Limb (tissue), 2 donors: ENCODE results near the gene MGAT5.

ENCODE experiments used
- DNase-seq, 2 donors: peaks; one replicate each; pipeline ENCODE4 v3.0.0-alpha.2; 2016; ENCODE audit errors: extremely low spot score in 2 of 2

The MGAT5 gene

DNA sequence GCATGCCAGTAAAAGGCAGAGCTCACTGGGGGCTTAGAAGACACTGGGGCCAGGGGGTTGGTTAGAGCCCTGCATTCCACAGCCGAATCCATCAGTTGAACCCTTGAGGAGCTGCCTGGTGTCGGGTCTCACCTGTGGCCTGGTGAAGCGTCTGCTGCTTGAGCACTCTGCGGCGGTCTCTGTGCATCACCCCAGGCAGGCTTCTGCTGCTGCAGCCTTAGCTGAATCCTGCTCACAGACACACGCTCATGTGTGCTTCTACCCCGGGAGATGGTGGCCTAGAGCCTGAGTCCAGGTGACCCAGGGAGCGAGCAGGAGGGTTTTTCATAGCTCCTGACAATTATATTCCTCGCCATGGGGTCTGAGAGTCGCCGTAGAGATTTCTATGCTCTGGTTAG, 192.1 kb downstream of the MGAT5 start:
- DNase-seq, result no peak

DNA sequence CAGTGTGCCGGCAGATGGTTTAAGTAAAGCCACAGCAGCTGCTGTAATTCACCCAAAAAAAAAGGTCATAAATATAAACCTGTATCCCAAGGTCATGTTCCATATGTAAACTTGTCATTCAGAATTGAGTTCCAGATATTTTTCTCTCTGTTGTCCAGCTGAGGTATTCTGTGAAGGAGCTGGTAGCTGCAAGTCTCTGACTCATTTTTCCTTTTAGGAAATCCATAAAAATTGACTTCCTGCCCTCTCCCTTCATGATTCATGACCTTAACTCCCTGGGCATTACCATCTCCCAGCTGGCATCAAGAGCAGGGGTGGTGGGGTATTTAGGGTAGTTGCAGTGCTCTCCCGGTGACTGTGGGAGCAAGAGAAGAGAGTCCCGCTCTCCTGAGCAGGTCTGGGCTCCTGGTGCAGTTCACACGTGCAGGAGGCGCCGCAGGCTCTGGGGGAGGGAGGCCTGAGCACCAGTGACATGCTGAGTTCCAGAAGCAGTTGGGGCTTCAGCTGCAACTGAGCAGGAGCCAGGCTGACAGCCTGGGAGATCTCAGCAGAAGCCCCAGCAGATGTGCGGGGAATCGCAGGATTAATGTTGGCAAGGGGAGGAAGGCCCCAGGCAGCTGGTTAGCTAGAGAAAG, 192.6 kb downstream of the MGAT5 start:
- DNase-seq, result peak; percentile 63 to 64

DNA sequence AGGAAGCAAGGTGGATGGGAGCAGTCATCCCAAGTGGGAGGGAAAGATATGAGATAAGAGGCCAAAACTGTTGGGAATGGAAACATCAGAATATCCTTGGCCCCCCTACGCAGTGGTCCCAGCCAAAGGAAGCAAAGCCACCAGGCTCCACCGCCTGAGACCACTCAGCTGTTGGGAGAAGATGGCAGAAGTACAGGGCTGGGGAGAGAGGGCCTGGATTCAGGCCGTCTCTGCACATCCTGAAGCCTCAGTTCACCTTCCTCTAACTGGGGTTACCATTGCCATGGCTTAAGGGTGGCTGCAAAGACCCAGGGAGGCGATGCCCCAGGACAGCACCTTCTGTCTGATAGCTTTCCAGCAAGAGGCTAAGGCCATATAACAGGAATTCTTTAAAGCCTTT, 193.8 kb downstream of the MGAT5 start:
- DNase-seq, result no peak

DNA sequence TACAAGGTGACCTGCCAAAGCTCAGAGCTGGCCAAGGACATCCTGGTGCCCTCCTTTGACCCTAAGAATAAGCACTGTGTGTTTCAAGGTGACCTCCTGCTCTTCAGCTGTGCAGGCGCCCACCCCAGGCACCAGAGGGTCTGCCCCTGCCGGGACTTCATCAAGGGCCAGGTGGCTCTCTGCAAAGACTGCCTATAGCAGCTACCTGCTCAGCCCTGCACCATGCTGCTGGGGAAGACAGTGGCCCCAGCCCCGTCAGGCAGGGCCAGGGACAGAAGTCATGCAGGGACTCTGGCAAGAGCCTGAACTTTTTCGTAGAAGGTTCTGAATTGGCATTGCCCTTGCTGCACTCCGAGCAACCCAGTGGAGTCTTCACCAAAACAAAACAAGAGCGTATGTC, 194.8 kb downstream of the MGAT5 start:
- DNase-seq, result no peak

DNA sequence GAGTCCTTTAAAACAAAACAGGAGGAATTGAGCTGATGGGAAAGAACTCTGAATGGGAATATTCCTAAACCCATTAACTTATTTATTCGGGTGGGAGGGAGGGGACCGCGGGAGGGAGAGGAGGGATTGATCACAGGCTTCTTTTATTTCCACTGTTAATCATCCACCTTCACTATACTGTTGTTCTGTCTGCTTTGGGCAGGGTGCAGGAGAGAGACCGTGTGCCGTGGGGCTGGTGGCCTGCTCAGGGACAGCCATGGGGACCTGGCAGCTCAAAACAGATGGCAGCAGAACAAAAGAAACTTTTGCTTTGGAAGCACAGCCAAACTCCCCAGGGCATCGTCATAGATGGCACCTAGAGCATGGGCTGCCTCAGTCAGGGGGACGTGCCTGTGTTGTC, 195.3 kb downstream of the MGAT5 start:
- DNase-seq, result no peak

DNA sequence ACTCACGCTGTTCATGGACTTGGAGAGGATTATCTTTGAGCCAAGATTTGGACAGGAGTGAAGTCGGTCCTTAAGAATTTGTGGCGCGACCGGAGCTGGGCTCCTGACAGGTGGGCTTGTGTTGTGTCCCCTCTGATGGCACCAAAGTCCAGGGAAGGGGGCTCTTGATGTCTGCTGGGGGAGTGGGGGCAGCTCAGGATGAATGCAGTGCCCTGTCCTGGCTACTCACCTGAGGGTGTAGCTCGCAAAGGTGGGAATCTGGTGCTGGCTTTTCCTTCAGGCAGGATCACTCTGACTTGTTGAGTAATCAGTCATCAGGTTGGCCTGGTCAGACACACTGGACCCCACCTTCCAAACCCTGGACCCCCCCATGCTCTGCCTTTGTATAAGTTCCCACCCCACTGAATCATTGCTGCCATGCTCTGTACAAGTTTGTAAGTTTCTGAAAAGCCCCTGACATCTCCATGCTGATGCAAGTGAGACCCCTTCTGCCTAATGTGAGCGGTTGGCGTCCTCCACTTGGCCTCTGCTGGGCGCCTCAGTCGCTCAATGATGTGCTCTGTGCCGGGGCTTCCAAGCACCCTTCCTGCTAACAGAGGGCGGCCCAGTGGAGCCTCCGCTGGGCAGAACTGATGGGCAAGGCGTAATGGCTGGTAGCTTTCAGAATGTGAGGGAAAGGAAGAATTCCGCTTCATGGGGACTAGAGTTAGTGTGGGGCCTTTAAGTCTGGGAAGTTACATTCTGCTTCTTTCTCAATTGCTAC, 196.1 kb downstream of the MGAT5 start:
- no peak for DNase-seq

DNA sequence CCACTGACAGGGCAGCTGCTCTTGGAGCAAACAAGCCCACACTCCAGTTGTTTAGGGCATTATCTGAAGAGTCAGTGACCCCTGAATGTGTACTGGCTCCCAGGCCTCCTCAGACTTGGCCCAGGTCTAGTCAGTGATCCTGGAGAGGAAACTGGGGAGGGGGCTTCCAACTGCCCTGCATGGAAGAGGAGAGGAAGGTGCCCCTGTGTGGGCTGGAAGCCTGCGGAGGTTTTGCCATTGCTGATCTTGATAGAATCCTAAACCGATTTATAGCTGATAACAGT, 197.4 kb downstream of the MGAT5 start:
- no peak for DNase-seq

DNA sequence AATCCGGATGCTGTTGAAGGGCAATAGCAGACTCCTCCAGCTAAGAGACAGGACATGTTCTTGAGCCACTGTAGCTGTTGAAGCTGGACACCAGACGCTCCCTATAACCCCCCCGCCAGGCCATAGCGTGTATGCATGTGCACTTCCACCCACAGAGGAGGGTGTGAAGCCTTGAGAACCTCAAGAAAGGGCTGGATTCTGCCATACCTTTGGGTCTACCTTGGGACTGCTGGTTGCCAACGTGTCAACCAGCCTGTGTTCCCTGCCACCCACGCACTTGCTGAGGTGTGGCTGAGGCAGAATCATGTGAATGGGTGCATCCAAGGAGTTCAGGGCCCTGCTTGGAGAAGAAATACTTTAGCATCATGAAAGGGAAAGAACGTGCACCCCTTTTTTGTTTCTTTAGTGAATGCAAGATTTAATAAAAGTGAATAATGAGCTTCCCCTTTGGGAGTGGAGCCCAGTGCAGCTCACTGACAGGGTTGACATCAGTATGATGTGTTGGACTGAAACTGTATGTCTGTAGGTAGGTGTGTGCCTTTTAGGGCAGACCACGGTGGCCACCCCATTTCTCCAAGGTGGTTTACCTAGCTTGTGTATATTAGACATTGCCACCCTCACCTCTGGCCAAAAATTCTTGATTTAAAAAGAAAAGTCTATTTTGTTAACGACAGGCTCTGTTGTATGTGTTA, 198.3 kb downstream of the MGAT5 start:
- no peak for DNase-seq

DNA sequence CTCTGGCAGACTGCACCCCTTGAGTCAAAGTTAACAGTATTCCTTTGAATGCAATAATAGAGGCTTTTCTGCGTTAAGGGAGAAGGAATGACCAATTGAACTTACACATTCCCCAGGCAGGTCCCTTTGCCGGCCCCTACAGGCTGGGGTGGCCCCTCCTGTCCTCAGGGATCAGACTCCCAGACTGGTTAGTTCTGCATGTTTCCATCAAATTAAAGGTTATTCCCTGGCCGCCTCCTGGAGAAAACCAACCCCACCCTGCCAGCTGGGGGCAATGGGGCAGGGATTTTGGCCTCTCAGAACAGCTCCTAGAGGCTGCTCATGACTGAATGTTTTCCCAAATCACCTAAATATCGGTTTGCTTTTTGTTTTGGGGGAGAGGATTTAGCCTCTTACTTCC, 199.6 kb downstream of the MGAT5 start:
- DNase-seq, result no peak

DNA sequence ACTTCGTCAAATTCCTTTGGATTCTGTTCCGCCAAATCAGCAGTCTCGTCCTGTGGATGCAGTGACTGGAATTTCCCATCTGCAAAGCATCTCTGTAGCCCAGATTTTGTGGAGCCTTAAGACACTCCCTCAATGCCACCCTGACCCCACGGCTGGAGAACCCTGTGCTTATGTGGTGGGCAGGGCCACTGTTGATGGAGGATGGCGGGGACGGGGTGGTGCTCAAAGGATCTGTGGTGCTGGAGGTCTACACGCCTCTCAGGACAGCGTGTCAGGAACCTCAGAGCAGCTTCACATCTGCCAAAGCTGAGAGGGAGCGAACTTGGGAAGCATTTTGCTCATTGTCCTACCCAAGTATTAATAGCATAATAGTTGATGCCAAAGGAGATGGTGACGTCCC, 200.1 kb downstream of the MGAT5 start:
- no peak for DNase-seq

DNA sequence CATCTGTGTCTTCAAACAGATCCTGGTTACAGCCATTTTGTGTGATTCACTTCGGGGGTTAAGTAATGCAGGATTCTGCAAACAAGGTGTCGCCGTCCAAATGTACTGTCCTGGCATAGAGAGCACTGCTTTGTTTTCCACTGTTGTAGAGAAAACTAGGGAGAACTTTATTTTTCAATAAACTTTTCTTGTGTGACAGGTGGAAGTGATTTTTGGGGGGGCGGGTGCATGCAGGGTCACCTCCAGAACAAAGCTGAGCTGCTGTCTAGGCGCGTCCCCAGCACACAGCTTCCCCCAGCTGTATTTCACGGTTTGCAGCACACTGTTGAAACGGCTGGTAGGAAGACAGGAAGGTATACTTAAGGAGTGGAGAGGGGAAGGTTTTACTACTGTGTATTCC, 200.6 kb downstream of the MGAT5 start:
- DNase-seq, result peak in 1 of 2 donors; percentile 18

DNA sequence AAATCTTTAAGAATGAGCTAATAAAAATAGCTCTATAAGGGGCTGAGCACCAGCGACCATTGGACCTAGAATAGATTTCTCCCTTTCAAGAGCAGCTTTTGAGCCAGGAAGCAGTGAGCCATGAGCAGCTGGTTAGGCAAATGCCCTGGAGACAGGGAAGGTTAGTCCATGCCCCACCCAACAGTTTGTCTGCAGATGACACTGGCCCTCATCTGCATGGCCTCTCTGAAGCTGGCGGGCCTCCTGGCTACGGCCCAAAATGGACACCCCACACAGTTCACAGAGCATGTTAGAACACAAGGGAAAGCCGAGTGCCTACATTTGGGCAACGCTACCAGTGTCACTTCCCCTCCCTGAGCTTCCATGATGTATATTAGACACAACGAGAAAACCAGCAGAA, 201.1 kb downstream of the MGAT5 start:
- DNase-seq, result no peak

DNA sequence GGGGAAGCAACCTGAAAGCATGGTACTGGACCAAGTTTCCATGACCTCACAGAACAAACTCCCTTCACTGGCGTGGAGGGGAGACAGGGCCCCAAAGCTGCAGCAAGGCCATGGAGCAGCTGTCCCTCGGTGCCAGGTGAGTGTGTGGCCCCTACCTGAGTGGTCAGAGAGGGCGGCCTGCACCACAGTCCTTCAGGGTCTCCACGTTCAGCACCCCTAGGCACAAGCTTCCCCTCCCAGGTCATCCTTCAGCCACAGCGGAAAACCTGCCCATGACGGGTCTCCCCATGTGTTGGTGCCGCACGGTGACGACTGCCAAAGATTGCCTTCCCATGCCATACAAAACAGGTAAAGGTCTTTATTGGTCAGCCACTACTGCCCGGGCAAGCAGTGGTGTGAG, 201.6 kb downstream of the MGAT5 start:
- DNase-seq, result peak in 1 of 2 donors; percentile 16

DNA sequence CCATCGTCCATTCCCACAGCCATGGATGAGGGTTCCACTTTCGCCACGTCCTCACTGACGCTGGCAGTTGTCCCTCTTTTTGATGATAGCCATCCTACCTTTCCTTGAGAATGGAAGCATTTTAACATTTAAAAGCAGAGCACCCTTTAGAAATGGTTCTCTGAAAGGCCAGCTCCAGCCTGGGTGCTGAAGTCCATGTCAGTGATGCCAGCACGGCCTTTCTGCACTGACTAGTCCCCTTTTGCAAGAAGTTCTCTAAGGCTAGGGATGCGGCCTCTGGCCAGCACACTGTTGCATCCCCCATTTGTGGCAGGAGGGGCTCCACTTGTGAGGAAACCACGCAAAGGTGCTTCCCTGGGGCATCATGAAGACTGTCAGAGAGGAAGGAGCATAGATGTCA, 203.5 kb downstream of the MGAT5 start:
- DNase-seq, result no peak

DNA sequence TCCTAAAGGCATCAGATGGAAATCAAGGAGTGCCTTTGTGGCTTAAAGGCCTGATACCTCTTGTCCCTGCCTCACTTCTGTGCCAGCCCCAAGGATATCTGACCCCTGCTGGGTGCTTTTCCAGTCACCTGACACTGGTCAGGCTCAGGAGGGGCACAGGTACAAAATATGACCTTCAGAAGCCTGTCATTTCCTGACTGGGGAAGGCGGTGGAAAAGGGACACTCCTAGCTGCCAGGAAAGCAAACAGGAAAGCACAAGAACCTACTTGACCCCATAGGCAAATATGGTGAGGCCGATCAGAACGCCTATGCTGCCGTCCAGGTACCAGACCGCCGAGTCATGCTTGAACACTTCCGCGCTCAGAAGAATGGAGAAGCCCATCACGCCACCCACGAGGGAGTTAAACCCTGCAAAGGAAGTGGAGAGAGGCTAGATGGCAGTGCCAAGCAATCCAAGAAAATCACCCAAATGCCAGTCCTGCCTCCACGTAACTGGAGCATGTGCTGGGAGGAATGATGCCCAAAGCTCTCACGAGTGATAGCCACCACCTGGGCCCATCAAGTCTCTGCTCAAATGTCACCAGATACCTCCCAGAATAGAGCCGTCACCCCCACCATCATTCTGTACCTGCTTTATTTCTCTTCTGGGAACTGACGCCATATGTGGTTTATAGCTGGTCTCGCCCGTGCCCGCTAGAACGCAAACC, 204.0 kb downstream of the MGAT5 start:
- DNase-seq, result peak in 1 of 2 donors; percentile 22

DNA sequence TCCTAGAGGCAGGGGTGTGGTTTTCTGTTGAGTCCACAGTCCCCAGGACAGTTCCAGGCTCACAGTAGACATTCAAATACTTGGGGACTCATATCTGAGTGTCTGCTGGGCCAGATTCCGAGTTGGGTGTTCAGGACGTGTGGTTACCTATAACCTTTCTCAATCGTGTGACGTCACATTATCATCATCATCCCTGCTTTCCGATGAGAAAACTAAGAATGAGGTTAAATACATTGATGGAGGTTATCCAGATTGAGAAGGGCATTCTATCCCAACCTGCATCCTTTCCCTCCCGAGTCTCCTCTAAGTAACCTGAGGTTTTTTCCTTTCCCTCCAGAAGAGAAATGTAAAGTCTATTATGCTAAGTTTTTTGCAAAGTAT, 204.6 kb downstream of the MGAT5 start:
- no peak for DNase-seq

DNA sequence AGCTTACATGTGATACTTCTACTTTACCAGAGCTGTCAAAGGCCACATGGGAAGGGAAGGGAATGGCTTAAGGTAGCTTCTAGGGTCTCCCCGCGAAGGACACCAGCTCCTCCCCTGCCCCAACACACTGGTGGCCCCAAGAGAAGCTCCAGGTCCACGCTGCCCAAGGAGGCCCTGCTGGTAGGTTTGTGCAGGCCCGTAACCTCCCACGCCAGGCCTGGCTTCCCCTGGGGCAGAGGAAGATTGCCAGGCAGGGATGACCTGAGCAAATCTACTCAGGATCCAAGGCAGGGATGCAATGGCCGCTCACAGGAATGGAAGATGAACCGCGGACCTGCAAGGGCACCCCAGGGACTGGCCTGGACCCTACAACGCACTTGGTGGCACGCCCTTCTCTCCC, 205.1 kb downstream of the MGAT5 start:
- DNase-seq, result no peak

DNA sequence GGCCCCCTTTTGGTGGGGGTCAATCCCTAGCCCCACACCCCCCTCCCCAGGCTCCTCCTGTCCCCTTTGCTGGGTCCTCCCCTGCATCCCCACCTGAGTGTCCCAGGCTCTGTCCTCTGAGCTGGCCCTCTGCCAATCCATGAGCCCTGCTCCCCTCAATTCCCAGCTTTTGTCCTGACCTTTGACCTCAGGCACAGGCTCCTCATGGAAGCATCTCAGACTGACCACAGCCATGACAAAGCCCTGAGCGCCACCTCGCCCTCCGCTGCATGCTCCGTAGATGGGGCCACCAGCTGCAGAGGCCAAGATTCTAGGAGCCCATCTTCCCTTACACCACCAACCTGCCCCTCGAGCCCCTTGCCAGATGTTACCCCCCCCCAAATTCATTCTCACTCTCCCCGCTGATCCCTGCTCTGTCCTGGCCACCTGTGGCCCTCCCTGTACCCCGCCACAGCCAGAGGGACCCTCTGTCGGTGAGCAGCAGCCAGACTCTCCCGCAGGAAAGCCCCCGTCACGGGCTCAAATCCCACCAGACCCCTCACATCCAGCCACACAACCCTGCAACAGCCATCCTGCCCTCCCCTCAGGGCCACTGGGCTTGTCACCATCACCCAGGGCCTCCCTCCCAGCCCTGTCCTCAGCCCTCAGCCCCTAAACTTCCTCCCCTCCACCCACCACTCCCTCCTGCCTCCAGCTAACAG, 206.0 kb downstream of the MGAT5 start:
- DNase-seq, result no peak

DNA sequence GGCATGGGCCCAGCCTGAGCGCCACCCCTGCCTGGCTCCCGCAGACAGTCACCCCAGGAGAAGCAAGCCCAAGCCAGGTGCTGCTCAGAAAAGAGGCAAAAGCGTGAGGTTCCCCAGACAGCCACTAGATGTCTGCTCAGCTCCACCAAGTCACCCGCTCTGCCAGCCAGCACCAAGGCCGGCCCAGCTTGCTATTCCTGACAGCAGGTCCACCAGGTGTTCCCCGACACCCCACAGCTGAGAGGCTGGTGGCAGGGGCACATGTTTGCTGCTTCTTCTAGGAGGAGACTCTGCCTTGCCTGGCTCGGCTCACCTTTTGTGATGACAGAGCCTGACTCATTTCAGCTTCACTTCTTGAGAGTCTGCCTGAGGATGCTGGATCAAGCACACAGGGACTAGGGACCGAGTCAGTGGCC, 206.7 kb downstream of the MGAT5 start:
- DNase-seq, result peak; percentile 47 to 80

DNA sequence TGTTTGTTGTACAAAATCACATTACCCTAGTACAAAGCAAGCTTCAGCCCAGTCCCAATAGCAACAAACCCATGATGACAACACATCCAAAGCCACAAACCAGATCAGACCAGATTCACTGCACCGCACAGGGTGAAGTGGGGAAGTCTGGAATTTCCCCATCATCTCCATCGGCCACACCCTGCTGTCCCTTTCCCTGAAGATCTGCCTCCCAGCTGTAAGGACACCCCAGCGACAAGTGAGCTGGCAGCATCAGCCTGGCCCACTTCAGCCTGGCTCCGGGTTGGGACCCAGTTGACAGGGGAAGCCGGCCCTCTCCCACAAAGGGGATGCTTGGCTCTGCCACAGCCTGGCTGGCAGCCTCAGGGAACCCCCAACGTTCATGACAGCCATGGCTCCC, 207.6 kb downstream of the MGAT5 start:
- DNase-seq, result peak in 1 of 2 donors; percentile 20

DNA sequence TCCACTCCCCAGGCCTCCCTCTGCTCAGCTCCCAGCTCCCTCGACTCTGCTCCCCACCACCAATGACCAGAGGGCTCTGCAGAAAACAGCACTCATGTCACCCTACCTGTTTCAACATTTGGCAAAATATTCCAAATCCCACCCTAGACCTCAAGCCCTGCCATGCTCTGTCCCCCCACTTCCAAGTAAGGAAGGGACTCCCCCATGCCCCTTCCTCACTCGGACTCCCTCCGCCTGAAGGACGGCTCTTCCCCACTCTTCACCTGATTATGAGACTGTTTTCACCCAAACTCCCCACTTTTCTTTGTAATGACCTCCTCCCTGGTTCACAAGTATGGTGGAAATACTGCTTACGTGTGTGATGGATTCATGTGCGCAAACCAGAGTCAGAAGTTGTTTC, 208.4 kb downstream of the MGAT5 start:
- peak in 1 of 2 donors; percentile 12 for DNase-seq
